HAP-1 (cell line): ENCODE results near the gene ERLEC1.
"Not testable (repeated sequence)": the region's sequence is repeated elsewhere in the genome, so short reads cannot be mapped to it uniquely, and the experiment has no call there.

Experiments
- DNase-seq, 2 experiments: peaks; one replicate each; pipeline ENCODE4 v3.0.0-alpha.2; 2016 to 2020; ENCODE audit warnings: low spot score in 2 of 2
- H3K27me3 ChIP-seq: fragments of 250-450 bp; sonication (Bioruptor Pico); 2 replicates; pipeline ENCODE4 v1.5.1; 2020; ENCODE audit warnings: low read depth, mild to moderate bottlenecking, moderate library complexity
- H3K36me3 ChIP-seq: fragments of 250-450 bp; sonication (Bioruptor Pico); replicated peaks from 2 replicates; pipeline ENCODE4 v1.5.1; 2020; ENCODE audit warnings: mild to moderate bottlenecking
- H3K4me1 ChIP-seq: fragments of 250-450 bp; sonication (Bioruptor Pico); 2 replicates; pipeline ENCODE4 v1.5.1; 2020; ENCODE audit warnings: mild to moderate bottlenecking
- H3K4me3 ChIP-seq: fragments of 250-450 bp; sonication (Bioruptor Pico); 2 replicates; pipeline ENCODE4 v1.5.1; 2020; ENCODE audit warnings: mild to moderate bottlenecking, moderate library complexity
- H3K9me3 ChIP-seq: fragments of 250-450 bp; sonication (Bioruptor Pico); 2 replicates; pipeline ENCODE4 v1.5.1; 2020; ENCODE audit warnings: mild to moderate bottlenecking, moderate library complexity
- in situ Hi-C: fragments of 300-500 bp; cut with MboI; formaldehyde crosslinking; loops from 3 replicates; pipeline ENCODE4 v1.14.3; 2020; ENCODE audit warnings: low sequenced_read_pairs, inconsistent platforms, mixed read lengths

The ERLEC1 gene

GRCh38 chr2:53829273-53829979 lies 42.6 kb downstream of the ERLEC1 start:
- no peak overlapping the region for H3K4me3 ChIP-seq
- no peaks in the 10 kb centered on the region for H3K9me3 ChIP-seq
- DNase-seq, result no peak
- in situ Hi-C loops, result no loop called here
- H3K4me1 ChIP-seq, result no peaks in the 10 kb centered on the region
- no peaks in the 10 kb centered on the region for H3K36me3 ChIP-seq
- H3K27me3 ChIP-seq, result no peaks in the 10 kb centered on the region

GRCh38 chr2:53829980-53830290 lies 43.1 kb downstream of the ERLEC1 start:
- H3K36me3 ChIP-seq, H3K9me3 ChIP-seq, in situ Hi-C loops, H3K4me3 ChIP-seq, H3K27me3 ChIP-seq, H3K4me1 ChIP-seq, DNase-seq: not testable (repeated sequence)

- no peaks in the 10 kb centered on the region for H3K36me3 ChIP-seq
- no peaks in the 10 kb centered on the region for H3K27me3 ChIP-seq
- H3K4me3 ChIP-seq, result no peak overlapping the region
- no peaks in the 10 kb centered on the region for H3K9me3 ChIP-seq
- DNase-seq, result no peak
- in situ Hi-C loops, result no loop called here
- no peaks in the 10 kb centered on the region for H3K4me1 ChIP-seq
These were observed 53.7 kb downstream of the ERLEC1 start for GRCh38 chr2:53840580-53840979.

GRCh38 chr2:53841651-53842050 lies 54.8 kb downstream of the ERLEC1 start:
- H3K27me3 ChIP-seq, H3K36me3 ChIP-seq, DNase-seq, H3K4me1 ChIP-seq, in situ Hi-C loops, H3K9me3 ChIP-seq, H3K4me3 ChIP-seq: not testable (repeated sequence)

GRCh38 chr2:53842891-53843290 lies 56.0 kb downstream of the ERLEC1 start:
- in situ Hi-C loops, result no loop called here
- DNase-seq, result no peak
- Histone ChIP-seq H3K9me3 (no peaks in the 10 kb centered on the region), H3K4me1 (no peaks in the 10 kb centered on the region), H3K36me3 (no peaks in the 10 kb centered on the region), H3K4me3 (no peak overlapping the region), H3K27me3 (no peaks in the 10 kb centered on the region)

- no peak overlapping the region for H3K4me3 ChIP-seq
- H3K4me1 ChIP-seq, result no peaks in the 10 kb centered on the region
- DNase-seq, result no peak
- no peaks in the 10 kb centered on the region for H3K27me3 ChIP-seq
- H3K36me3 ChIP-seq, result no peaks in the 10 kb centered on the region
- in situ Hi-C loops, result no loop called here
- no peaks in the 10 kb centered on the region for H3K9me3 ChIP-seq
These were observed 56.8 kb downstream of the ERLEC1 start for GRCh38 chr2:53843595-53843994.

- Histone ChIP-seq H3K9me3 (no peaks in the 10 kb centered on the region), H3K4me3 (no peak overlapping the region), H3K27me3 (no peaks in the 10 kb centered on the region), H3K4me1 (no peaks in the 10 kb centered on the region), H3K36me3 (no peaks in the 10 kb centered on the region)
- no peak for DNase-seq
- in situ Hi-C loops, result no loop called here
These were observed 61.2 kb downstream of the ERLEC1 start for GRCh38 chr2:53848062-53848461.

GRCh38 chr2:53851052-53851757 lies 64.4 kb downstream of the ERLEC1 start:
- H3K4me3 ChIP-seq, H3K4me1 ChIP-seq, in situ Hi-C loops, H3K36me3 ChIP-seq, H3K9me3 ChIP-seq, DNase-seq, H3K27me3 ChIP-seq: not testable (repeated sequence)

- in situ Hi-C loops, result no loop called here
- no peak for DNase-seq
These were observed 65.7 kb downstream of the ERLEC1 start for GRCh38 chr2:53852532-53852931.

GRCh38 chr2:53854678-53855077 lies 67.8 kb downstream of the ERLEC1 start:
- H3K27me3 ChIP-seq, result no peaks in the 10 kb centered on the region
- in situ Hi-C loops, result no loop called here

More at GRCh38 chr2:53852532-53852931, 65.7 kb downstream of the ERLEC1 start:
- H3K36me3 ChIP-seq, result no peaks in the 10 kb centered on the region
- no peaks in the 10 kb centered on the region for H3K4me1 ChIP-seq
- H3K4me3 ChIP-seq, result no peak overlapping the region
- H3K9me3 ChIP-seq, result no peaks in the 10 kb centered on the region
- H3K27me3 ChIP-seq, result no peaks in the 10 kb centered on the region

GRCh38 chr2:53856272-53856671 lies 69.4 kb downstream of the ERLEC1 start:
- H3K9me3 ChIP-seq, result no peaks in the 10 kb centered on the region
- no peaks in the 10 kb centered on the region for H3K27me3 ChIP-seq
- no peak overlapping the region for H3K4me3 ChIP-seq
- H3K4me1 ChIP-seq, result peaks cover 2% of the 10 kb centered on the region; the same call in 1 of the 2 replicates
- no peaks in the 10 kb centered on the region for H3K36me3 ChIP-seq
- DNase-seq, result no peak
- in situ Hi-C loops, result no loop called here

More at GRCh38 chr2:53854678-53855077, 67.8 kb downstream of the ERLEC1 start:
- no peak for DNase-seq
- Histone ChIP-seq H3K36me3 (no peaks in the 10 kb centered on the region), H3K9me3 (no peaks in the 10 kb centered on the region), H3K4me3 (no peak overlapping the region), H3K4me1 (peaks cover 2% of the 10 kb centered on the region; the same call in 1 of the 2 replicates)

- H3K27me3 ChIP-seq, result no peaks in the 10 kb centered on the region
- H3K4me3 ChIP-seq, result no peak within 1 kb of the TSS
- H3K9me3 ChIP-seq, result no peaks in the 10 kb centered on the region
- no peak for DNase-seq
- H3K4me1 ChIP-seq, result peaks cover 5% of the 10 kb centered on the region; the same call in 1 of the 2 replicates
- in situ Hi-C loops, result no loop called here
- peaks cover 12% of the 10 kb centered on the region for H3K36me3 ChIP-seq
These were observed 72.7 kb downstream of the ERLEC1 start, which contains the start of gene GPR75 for GRCh38 chr2:53859206-53860181. Gene GPR75 (minus strand): TSS chr2:53859967. CDS start chr2:53854756, 5,211 bp downstream.

- Histone ChIP-seq H3K27me3 (no peaks in the 10 kb centered on the region), H3K9me3 (no peaks in the 10 kb centered on the region), H3K36me3 (peaks cover 30% of the 10 kb centered on the region), H3K4me1 (peaks cover 5% of the 10 kb centered on the region; the same call in 1 of the 2 replicates), H3K4me3 (no peak overlapping the region)
- DNase-seq, result no peak
- in situ Hi-C loops, result no loop called here
These were observed 75.0 kb downstream of the ERLEC1 start for GRCh38 chr2:53861824-53862223.
